ENCODE data around the gene ABCB9.

ABCB9 gene

DNA sequence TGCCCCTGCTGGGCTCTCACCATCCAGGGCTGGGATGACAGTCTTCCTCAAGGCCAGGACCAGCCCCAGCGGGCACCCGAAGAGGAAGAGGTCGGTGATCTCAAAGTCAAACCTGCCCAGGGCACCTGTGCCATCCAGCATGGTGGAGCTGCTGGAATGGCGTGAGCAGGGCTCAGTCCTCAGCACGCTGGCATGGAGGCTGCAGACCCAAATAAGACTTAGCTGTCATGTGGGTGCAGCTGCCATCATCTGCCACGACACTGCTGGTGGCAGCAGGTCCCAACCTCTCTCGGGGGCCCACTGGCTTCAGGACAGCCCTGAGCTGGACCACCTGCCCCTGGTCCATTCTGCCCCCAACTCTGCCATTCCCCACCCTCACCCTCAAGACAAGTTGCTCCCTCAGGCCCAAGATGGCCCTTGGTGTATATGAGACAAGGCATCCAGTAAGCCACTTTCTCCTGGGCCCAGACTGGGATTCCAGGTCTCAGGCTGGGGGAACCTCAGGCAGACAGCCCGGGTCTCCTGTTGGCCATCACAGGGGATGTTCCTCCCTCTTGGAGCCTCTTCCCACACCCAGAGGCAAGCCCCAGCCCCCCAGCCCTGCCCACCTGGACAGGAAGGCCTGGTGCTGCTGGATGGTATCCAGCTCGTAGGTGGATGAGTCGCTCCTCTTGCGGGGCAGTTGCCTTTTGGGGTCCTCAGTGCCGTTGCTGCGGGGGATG is 28.7 kb upstream of the ABCB9 start:
- Histone ChIP-seq H3K4me1 (ENCODE audit: control extremely low read depth in 1 of 4, control insufficient read depth in 4 of 4, insufficient read depth in 4 of 4, low read length in 3 of 4) (peaks cover 0 to 3% (median 0%) of the 10 kb centered on the region in 4 experiments), H3K27ac (ENCODE audit: insufficient read depth in 1 of 2, low read depth in 1 of 2, low read length in 2 of 2, poor library complexity in 1 of 2, severe bottlenecking in 2 of 2) (no peak overlapping the region), H3K36me3 (ENCODE audit: control insufficient read depth in 4 of 4, insufficient read depth in 4 of 4, low read length in 3 of 4) (peaks cover 0 to 48% (median 12%) of the 10 kb centered on the region in 4 experiments), H3K27me3 (replicated peaks in 2 of 5; ENCODE audit: control insufficient read depth in 4 of 5, insufficient read depth in 5 of 5, low read length in 4 of 5) (no peaks in the 10 kb centered on the region), H3K9me3 (ENCODE audit: control extremely low read depth in 1 of 5, control insufficient read depth in 4 of 5, insufficient read depth in 2 of 5, low read depth in 1 of 5, low read length in 4 of 5) (no peaks in the 10 kb centered on the region), H3K4me3 (ENCODE audit: control insufficient read depth in 1 of 7, extremely low read depth in 1 of 7, insufficient read depth in 4 of 7, low read depth in 2 of 7, low read length in 6 of 7) (no peak overlapping the region)
- CTCF ChIA-PET: no interaction called here
- WGBS (ENCODE audit: insufficient coverage): 95% methylated on average over 13 of the region's 13 CpGs
- no peak for DNase-seq
- POLR2A ChIA-PET: no interaction called here

DNA sequence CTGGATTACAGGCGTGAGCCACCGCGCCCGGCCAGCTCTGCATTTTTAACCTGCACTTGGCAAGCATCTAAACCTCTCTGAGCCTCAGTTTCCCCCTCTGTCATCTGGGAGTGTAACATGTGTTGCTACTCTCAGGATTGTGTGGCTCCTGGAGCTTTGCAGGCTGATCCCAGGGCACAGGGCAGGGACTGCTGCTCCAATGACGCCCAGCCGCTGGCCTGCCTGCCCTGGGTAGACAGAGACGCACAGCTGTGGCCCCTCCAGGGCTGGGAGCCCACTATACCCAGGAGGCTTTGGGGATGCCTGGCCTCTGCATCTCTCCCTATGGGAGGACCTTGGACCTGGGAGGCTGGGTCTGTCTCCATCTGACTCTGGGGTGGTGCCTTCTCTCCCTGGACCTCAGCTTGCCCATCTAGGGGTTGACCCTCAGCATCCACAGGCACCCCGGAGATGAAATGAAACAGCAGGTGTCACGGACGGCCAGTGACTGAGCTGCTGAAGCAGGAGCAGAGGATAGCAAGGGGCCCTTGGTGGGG is 27.9 kb upstream of the ABCB9 start:
- Histone ChIP-seq H3K4me1 (ENCODE audit: control extremely low read depth in 1 of 4, control insufficient read depth in 4 of 4, insufficient read depth in 4 of 4, low read length in 3 of 4) (no peaks in the 10 kb centered on the region), H3K36me3 (ENCODE audit: control insufficient read depth in 4 of 4, insufficient read depth in 4 of 4, low read length in 3 of 4) (peaks cover 0 to 48% (median 11%) of the 10 kb centered on the region in 4 experiments), H3K27me3 (replicated peaks in 2 of 5; ENCODE audit: control insufficient read depth in 4 of 5, insufficient read depth in 5 of 5, low read length in 4 of 5) (no peaks in the 10 kb centered on the region), H3K4me3 (ENCODE audit: control insufficient read depth in 1 of 7, extremely low read depth in 1 of 7, insufficient read depth in 4 of 7, low read depth in 2 of 7, low read length in 6 of 7) (no peak overlapping the region), H3K27ac (ENCODE audit: insufficient read depth in 1 of 2, low read depth in 1 of 2, low read length in 2 of 2, poor library complexity in 1 of 2, severe bottlenecking in 2 of 2) (no peak overlapping the region), H3K9me3 (ENCODE audit: control extremely low read depth in 1 of 5, control insufficient read depth in 4 of 5, insufficient read depth in 2 of 5, low read depth in 1 of 5, low read length in 4 of 5) (no peaks in the 10 kb centered on the region)
- DNase-seq: no peak
- 100% methylated on average over 3 of the region's 10 CpGs for WGBS (ENCODE audit: insufficient coverage)
- ChIA-PET CTCF (interaction anchor here (1.0 to 1.6 kb wide), 2 partner anchors 18 to 133 kb away, joined by 4 to 5 read pairs; no protein-coding TSS in a partner anchor), POLR2A (no interaction called here)

DNA sequence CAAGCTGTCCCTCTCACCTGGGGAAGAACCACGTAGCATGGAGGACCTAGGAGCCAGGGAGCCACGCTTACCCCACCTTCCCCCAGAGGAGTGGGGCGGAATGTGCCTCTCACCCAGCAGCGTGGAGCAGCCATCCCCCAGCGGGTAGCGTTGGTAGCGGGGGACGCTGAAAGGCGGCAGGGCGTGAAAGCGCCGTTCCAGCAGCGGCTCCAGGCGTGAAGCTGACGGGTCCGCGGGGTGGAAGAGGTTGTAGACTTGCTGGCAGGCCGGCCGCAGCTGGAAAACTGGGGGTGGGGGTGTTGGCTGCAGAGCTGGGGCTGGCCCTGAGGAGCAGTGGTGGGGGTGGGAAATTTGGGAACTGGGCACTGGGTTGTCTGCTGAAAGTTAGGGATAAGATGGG is 26.1 kb upstream of the ABCB9 start:
- no peak for DNase-seq
- Histone ChIP-seq H3K27ac (ENCODE audit: insufficient read depth in 1 of 2, low read depth in 1 of 2, low read length in 2 of 2, poor library complexity in 1 of 2, severe bottlenecking in 2 of 2) (no peak overlapping the region), H3K27me3 (replicated peaks in 2 of 5; ENCODE audit: control insufficient read depth in 4 of 5, insufficient read depth in 5 of 5, low read length in 4 of 5) (no peaks in the 10 kb centered on the region), H3K36me3 (ENCODE audit: control insufficient read depth in 4 of 4, insufficient read depth in 4 of 4, low read length in 3 of 4) (peaks cover 0 to 57% (median 17%) of the 10 kb centered on the region in 4 experiments), H3K4me3 (ENCODE audit: control insufficient read depth in 1 of 7, extremely low read depth in 1 of 7, insufficient read depth in 4 of 7, low read depth in 2 of 7, low read length in 6 of 7) (no peak overlapping the region), H3K9me3 (ENCODE audit: control extremely low read depth in 1 of 5, control insufficient read depth in 4 of 5, insufficient read depth in 2 of 5, low read depth in 1 of 5, low read length in 4 of 5) (no peaks in the 10 kb centered on the region), H3K4me1 (ENCODE audit: control extremely low read depth in 1 of 4, control insufficient read depth in 4 of 4, insufficient read depth in 4 of 4, low read length in 3 of 4) (no peaks in the 10 kb centered on the region)
- 96% methylated on average over 15 of the region's 19 CpGs for WGBS (ENCODE audit: insufficient coverage)
- ChIA-PET POLR2A (no interaction called here), CTCF (interaction anchor here (0.6 to 1.6 kb wide), 4 partner anchors 14 to 107 kb away, joined by 3 to 4 read pairs (median 4); no protein-coding TSS in a partner anchor)

DNA sequence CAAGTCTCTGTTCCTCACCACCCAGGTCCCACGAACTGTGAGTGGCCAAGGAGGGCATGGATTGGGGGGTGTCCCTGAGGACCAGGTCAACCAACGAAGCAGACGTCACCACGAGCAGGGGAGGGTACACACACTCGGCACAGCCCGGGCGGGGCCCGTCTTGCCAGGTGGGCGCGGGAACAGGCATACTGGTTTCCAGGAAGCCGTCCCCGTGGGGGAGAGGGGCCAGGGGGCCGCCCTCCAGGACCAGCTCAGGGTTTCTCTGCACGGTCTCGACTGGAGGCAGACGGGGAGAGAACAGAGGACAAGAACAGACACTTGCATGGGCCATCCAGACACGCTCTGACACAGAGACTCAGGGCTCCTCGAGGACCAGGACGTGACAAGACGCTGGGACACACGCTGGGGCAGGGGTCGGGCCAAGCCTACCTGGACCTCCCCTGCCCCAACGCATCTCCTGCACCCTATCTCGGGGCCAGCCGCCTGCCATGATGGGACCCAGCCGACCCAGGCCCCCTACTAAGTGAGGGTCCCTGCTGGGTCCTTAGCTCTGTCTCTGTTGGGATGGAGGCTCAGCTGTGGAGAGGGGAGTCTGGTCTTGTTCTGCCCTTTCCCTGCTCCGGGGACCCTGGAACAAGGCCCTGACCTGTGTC is 25.5 kb upstream of the ABCB9 start:
- ChIA-PET POLR2A (no interaction called here), CTCF (interaction anchor here (1.0 to 1.7 kb wide), 3 partner anchors 28 to 117 kb away, joined by 3 to 5 read pairs (median 4); no protein-coding TSS in a partner anchor)
- DNase-seq: no peak
- no peaks in the 10 kb centered on the region for H3K27me3 ChIP-seq (replicated peaks in 2 of 5; ENCODE audit: control insufficient read depth in 4 of 5, insufficient read depth in 5 of 5, low read length in 4 of 5)
- H3K36me3 ChIP-seq (ENCODE audit: control insufficient read depth in 4 of 4, insufficient read depth in 4 of 4, low read length in 3 of 4): peaks cover 0 to 57% (median 19%) of the 10 kb centered on the region in 4 experiments
- 96% methylated on average over 26 of the region's 27 CpGs for WGBS (ENCODE audit: insufficient coverage)
- no peak overlapping the region for H3K4me3 ChIP-seq (ENCODE audit: control insufficient read depth in 1 of 7, extremely low read depth in 1 of 7, insufficient read depth in 4 of 7, low read depth in 2 of 7, low read length in 6 of 7)
- H3K27ac ChIP-seq (ENCODE audit: insufficient read depth in 1 of 2, low read depth in 1 of 2, low read length in 2 of 2, poor library complexity in 1 of 2, severe bottlenecking in 2 of 2): no peak overlapping the region
- H3K4me1 ChIP-seq (ENCODE audit: control extremely low read depth in 1 of 4, control insufficient read depth in 4 of 4, insufficient read depth in 4 of 4, low read length in 3 of 4): no peaks in the 10 kb centered on the region
- H3K9me3 ChIP-seq (ENCODE audit: control extremely low read depth in 1 of 5, control insufficient read depth in 4 of 5, insufficient read depth in 2 of 5, low read depth in 1 of 5, low read length in 4 of 5): no peaks in the 10 kb centered on the region

DNA sequence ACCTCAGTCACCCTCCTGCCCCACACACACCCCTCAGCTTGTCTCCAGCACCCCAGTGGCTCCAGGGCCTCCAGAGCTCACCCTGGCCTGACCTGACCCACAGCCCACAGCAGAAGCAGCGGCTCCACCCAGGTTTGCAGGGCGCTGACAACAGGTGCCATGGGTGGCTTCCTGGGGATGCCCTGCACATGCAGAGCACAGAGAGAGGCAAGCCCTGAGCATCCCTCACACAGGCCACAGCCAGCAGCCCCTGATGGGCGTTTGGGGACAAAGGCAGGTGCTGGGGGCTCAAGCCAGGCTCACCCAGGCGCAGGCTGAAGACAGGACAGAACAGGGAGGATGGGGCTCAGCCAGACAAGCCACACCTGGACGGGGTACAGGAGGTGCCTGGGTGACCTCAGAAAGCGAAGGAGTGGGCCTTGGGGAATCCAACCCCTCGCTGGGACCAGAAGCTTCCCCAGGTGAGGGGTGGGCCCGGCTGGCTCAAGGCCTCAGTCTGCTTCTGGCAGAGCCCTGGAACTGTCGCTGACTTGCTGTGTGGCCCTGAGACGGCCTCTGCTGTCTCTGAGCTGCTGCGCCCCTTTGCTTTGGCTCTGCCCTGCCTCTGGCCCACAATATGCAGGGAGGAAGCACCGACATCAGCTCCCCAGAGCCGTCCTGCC is 24.8 kb upstream of the ABCB9 start:
- DNase-seq: no peak
- POLR2A ChIA-PET: interaction anchor here (0.7 kb wide), 1 partner anchor 10 kb away, joined by 3 read pairs; no protein-coding TSS in a partner anchor
- H3K9me3 ChIP-seq (ENCODE audit: control extremely low read depth in 1 of 5, control insufficient read depth in 4 of 5, insufficient read depth in 2 of 5, low read depth in 1 of 5, low read length in 4 of 5): no peaks in the 10 kb centered on the region
- H3K4me3 ChIP-seq (ENCODE audit: control insufficient read depth in 1 of 7, extremely low read depth in 1 of 7, insufficient read depth in 4 of 7, low read depth in 2 of 7, low read length in 6 of 7): no peak overlapping the region
- peaks cover 0 to 56% (median 22%) of the 10 kb centered on the region in 4 experiments for H3K36me3 ChIP-seq (ENCODE audit: control insufficient read depth in 4 of 4, insufficient read depth in 4 of 4, low read length in 3 of 4)
- no peak overlapping the region for H3K27ac ChIP-seq (ENCODE audit: insufficient read depth in 1 of 2, low read depth in 1 of 2, low read length in 2 of 2, poor library complexity in 1 of 2, severe bottlenecking in 2 of 2)
- WGBS (ENCODE audit: insufficient coverage): 99% methylated on average over 13 of the region's 13 CpGs
- H3K4me1 ChIP-seq (ENCODE audit: control extremely low read depth in 1 of 4, control insufficient read depth in 4 of 4, insufficient read depth in 4 of 4, low read length in 3 of 4): no peaks in the 10 kb centered on the region
- no peaks in the 10 kb centered on the region for H3K27me3 ChIP-seq (replicated peaks in 2 of 5; ENCODE audit: control insufficient read depth in 4 of 5, insufficient read depth in 5 of 5, low read length in 4 of 5)
- CTCF ChIA-PET: interaction anchor here (1.0 to 1.7 kb wide), 4 partner anchors 9 to 117 kb away, joined by 3 to 5 read pairs (median 4); no protein-coding TSS in a partner anchor

DNA sequence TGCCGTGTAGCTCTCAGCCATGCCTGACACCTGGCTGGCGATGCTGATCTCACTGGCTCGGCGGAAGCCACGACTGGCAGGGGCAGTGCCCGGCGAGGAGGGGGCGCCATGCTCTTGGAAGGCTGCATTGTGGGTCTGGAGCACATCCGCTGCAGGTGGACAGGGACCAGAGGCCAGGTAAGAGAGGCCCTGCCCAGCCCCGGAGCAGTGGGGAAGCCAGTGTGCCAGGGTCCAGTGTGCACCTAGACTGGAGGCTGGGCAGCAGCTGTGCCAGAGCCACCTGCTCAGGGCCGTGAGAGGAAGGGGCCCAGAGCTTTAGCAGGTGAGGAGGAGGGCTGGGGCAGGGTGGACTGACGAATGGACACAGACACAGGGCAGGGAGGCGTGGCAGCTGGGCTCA is 24.3 kb upstream of the ABCB9 start:
- DNase-seq: no peak
- 94% methylated on average over 10 of the region's 13 CpGs for WGBS (ENCODE audit: insufficient coverage)
- ChIA-PET CTCF (interaction anchor here (1.0 to 1.7 kb wide), 3 partner anchors 9 to 116 kb away, joined by 3 to 5 read pairs (median 4); no protein-coding TSS in a partner anchor), POLR2A (interaction anchor here (0.7 kb wide), 1 partner anchor 10 kb away, joined by 3 read pairs; no protein-coding TSS in a partner anchor)
- Histone ChIP-seq H3K36me3 (ENCODE audit: control insufficient read depth in 4 of 4, insufficient read depth in 4 of 4, low read length in 3 of 4) (peaks cover 0 to 61% (median 27%) of the 10 kb centered on the region in 4 experiments), H3K4me3 (ENCODE audit: control insufficient read depth in 1 of 7, extremely low read depth in 1 of 7, insufficient read depth in 4 of 7, low read depth in 2 of 7, low read length in 6 of 7) (no peak overlapping the region), H3K27me3 (replicated peaks in 2 of 5; ENCODE audit: control insufficient read depth in 4 of 5, insufficient read depth in 5 of 5, low read length in 4 of 5) (no peaks in the 10 kb centered on the region), H3K4me1 (ENCODE audit: control extremely low read depth in 1 of 4, control insufficient read depth in 4 of 4, insufficient read depth in 4 of 4, low read length in 3 of 4) (peaks cover 0 to 5% (median 1%) of the 10 kb centered on the region in 4 experiments), H3K9me3 (ENCODE audit: control extremely low read depth in 1 of 5, control insufficient read depth in 4 of 5, insufficient read depth in 2 of 5, low read depth in 1 of 5, low read length in 4 of 5) (no peaks in the 10 kb centered on the region), H3K27ac (ENCODE audit: insufficient read depth in 1 of 2, low read depth in 1 of 2, low read length in 2 of 2, poor library complexity in 1 of 2, severe bottlenecking in 2 of 2) (no peak overlapping the region)
